Kidney glomerular epithelial cell (primary cell): Measurements from ENCODE around the gene IDH3B.

Experiments
- DNase-seq: peaks from one replicate; lab custom pipeline; 2025; lab: John Stamatoyannopoulos, UW

Gene IDH3B

GRCh38 chr20:2617099-2617714 lies 46.8 kb downstream of the IDH3B start:
- no peak for DNase-seq

- no peak for DNase-seq
These were observed 47.4 kb downstream of the IDH3B start for GRCh38 chr20:2616634-2617033.

- no peak for DNase-seq
These were observed 51.9 kb downstream of the IDH3B start for GRCh38 chr20:2612073-2612472.

GRCh38 chr20:2610941-2611720 lies 52.9 kb downstream of the IDH3B start:
- DNase-seq = no peak

- DNase-seq = no peak
These were observed 53.7 kb downstream of the IDH3B start for GRCh38 chr20:2610326-2610725.
